ENCODE results near the gene USP26.

The USP26 gene

GRCh38 chrX:132990835-132991234, 106.1 kb downstream of the USP26 start:
- Histone ChIP-seq H3K27me3 (ENCODE audit: insufficient read depth, low read length, poor library complexity, severe bottlenecking) (no peaks in the 10 kb centered on the region), H3K4me3 (ENCODE audit: low read length, poor library complexity, severe bottlenecking) (no peak overlapping the region), H2AFZ (ENCODE audit: low read length) (no peak overlapping the region), H3K9me2 (replicated peaks; ENCODE audit: low read depth, low read length) (no peaks in the 10 kb centered on the region), H3K4me1 (ENCODE audit: insufficient read depth, low read length, poor library complexity, severe bottlenecking) (no peaks in the 10 kb centered on the region), H3F3A (ENCODE audit: low read depth) (no peaks in the 10 kb centered on the region), H3K4me2 (ENCODE audit: low read depth, low read length, poor library complexity, severe bottlenecking) (no peak overlapping the region), H3K9me3 (ENCODE audit: insufficient read depth, low read depth, low read length) (no peaks in the 10 kb centered on the region), H3K9ac (ENCODE audit: low read depth, low read length, poor library complexity, severe bottlenecking) (no peak overlapping the region), H4K20me1 (ENCODE audit: insufficient read depth, low read length, poor library complexity, severe bottlenecking) (no peaks in the 10 kb centered on the region), H3K36me3 (ENCODE audit: insufficient read depth, low read length) (no peaks in the 10 kb centered on the region), H3K79me2 (ENCODE audit: insufficient read depth, low read length) (no peaks in the 10 kb centered on the region)
- TF ChIP-seq EZH2phosphoT487 (IDR thresholded peaks at IDR 0.05; ENCODE audit: borderline replicate concordance), result no peak
- no peak for TF ChIP-seq CTCF (conservative IDR thresholded peaks at IDR 0.05; ENCODE audit: low read length)

DNA sequence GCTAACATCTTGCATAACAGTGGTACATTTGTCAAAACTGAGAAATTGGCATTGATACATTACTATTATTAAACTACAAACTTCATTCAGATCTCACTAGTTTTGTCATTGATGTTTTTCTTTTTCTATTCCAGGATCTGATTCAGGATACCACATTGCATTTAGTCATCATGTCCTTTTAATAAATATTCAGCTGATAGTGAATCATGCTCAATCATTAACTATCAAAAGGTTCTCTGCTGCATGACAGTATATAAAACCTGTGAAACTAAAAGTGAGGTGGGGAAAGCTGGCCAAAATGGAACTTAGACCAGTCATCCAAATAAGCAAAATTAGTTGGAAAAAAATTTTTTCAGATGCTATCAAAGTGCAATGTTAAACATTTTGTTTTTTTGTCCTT, 110.4 kb downstream of the USP26 start:
- H3K9ac ChIP-seq (ENCODE audit: low read depth, low read length, poor library complexity, severe bottlenecking), result no peak overlapping the region
- no peaks in the 10 kb centered on the region for H3K36me3 ChIP-seq (ENCODE audit: insufficient read depth, low read length)
- no peaks in the 10 kb centered on the region for H3K9me2 ChIP-seq (replicated peaks; ENCODE audit: low read depth, low read length)
- H4K20me1 ChIP-seq (ENCODE audit: insufficient read depth, low read length, poor library complexity, severe bottlenecking), result no peaks in the 10 kb centered on the region
- H3K4me1 ChIP-seq (ENCODE audit: insufficient read depth, low read length, poor library complexity, severe bottlenecking), result no peaks in the 10 kb centered on the region
- no peak overlapping the region for H2AFZ ChIP-seq (ENCODE audit: low read length)
- no peaks in the 10 kb centered on the region for H3K9me3 ChIP-seq (ENCODE audit: insufficient read depth, low read depth, low read length)
- no peaks in the 10 kb centered on the region for H3K79me2 ChIP-seq (ENCODE audit: insufficient read depth, low read length)
- no peak overlapping the region for H3K4me3 ChIP-seq (ENCODE audit: low read length, poor library complexity, severe bottlenecking)
- no peak overlapping the region for H3K4me2 ChIP-seq (ENCODE audit: low read depth, low read length, poor library complexity, severe bottlenecking)
- no peaks in the 10 kb centered on the region for H3K27me3 ChIP-seq (ENCODE audit: insufficient read depth, low read length, poor library complexity, severe bottlenecking)
- no peaks in the 10 kb centered on the region for H3F3A ChIP-seq (ENCODE audit: low read depth)
- TF ChIP-seq EZH2phosphoT487 (IDR thresholded peaks at IDR 0.05; ENCODE audit: borderline replicate concordance) (no peak), CTCF (conservative IDR thresholded peaks at IDR 0.05; ENCODE audit: low read length) (no peak)

DNA sequence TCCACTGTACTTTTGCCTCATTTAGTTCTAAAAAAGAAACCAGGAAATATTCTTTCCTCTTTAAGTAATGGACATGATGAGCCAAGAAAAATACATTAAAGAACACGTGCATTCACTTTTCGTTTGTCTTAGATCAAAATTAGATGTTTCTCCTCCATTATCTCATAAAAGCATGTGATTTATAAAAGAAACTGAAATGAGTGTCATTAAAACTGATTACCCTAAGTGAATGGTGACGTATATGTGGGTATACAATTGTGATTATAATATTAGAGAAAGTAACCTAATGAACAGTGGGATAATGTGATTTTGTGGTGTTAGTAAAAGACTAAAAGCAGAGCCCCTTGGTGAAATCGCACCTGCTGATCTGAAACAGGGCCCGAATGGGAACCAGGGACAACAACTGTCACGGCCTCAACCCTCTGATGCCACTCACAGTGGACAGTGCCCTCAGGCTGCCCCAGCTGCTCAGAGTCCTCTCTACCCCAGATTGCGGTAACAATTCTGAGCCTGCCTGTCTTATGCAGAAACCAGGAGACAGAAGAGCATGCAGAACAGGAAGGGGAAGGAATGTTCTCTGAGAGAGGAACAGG, 112.8 kb downstream of the USP26 start:
- no peak overlapping the region for H3K4me2 ChIP-seq (ENCODE audit: low read depth, low read length, poor library complexity, severe bottlenecking)
- no peaks in the 10 kb centered on the region for H3F3A ChIP-seq (ENCODE audit: low read depth)
- no peak for TF ChIP-seq CTCF (conservative IDR thresholded peaks at IDR 0.05; ENCODE audit: low read length)
- no peak for TF ChIP-seq EZH2phosphoT487 (IDR thresholded peaks at IDR 0.05; ENCODE audit: borderline replicate concordance)
- H3K9me3 ChIP-seq (ENCODE audit: insufficient read depth, low read depth, low read length), result no peaks in the 10 kb centered on the region
- H4K20me1 ChIP-seq (ENCODE audit: insufficient read depth, low read length, poor library complexity, severe bottlenecking), result no peaks in the 10 kb centered on the region
- no peaks in the 10 kb centered on the region for H3K9me2 ChIP-seq (replicated peaks; ENCODE audit: low read depth, low read length)
- H3K27me3 ChIP-seq (ENCODE audit: insufficient read depth, low read length, poor library complexity, severe bottlenecking), result no peaks in the 10 kb centered on the region
- H2AFZ ChIP-seq (ENCODE audit: low read length), result no peak overlapping the region
- no peaks in the 10 kb centered on the region for H3K79me2 ChIP-seq (ENCODE audit: insufficient read depth, low read length)
- no peaks in the 10 kb centered on the region for H3K4me1 ChIP-seq (ENCODE audit: insufficient read depth, low read length, poor library complexity, severe bottlenecking)
- H3K4me3 ChIP-seq (ENCODE audit: low read length, poor library complexity, severe bottlenecking), result no peak overlapping the region
- no peaks in the 10 kb centered on the region for H3K36me3 ChIP-seq (ENCODE audit: insufficient read depth, low read length)
- no peak overlapping the region for H3K9ac ChIP-seq (ENCODE audit: low read depth, low read length, poor library complexity, severe bottlenecking)

Measured in Loucy (cell line).